GM19395 (cell line): ENCODE results near the gene PRKG1.
"Not testable (repeated sequence)": the region's sequence is repeated elsewhere in the genome, so short reads cannot be mapped to it uniquely, and the experiment has no call there.

Source experiments
- ATAC-seq: cut with Tn5 transposase; IDR thresholded peaks from one replicate; pipeline ENCODE4 v1.9.1; 2021; ENCODE audit warnings: mild to moderate bottlenecking, moderate library complexity; ENCODE audit not compliant: unreplicated experiment

PRKG1 gene

GRCh38 chr10:51718804-51719291, 644.6 kb downstream of the PRKG1 start:
- no peak for ATAC-seq

DNA sequence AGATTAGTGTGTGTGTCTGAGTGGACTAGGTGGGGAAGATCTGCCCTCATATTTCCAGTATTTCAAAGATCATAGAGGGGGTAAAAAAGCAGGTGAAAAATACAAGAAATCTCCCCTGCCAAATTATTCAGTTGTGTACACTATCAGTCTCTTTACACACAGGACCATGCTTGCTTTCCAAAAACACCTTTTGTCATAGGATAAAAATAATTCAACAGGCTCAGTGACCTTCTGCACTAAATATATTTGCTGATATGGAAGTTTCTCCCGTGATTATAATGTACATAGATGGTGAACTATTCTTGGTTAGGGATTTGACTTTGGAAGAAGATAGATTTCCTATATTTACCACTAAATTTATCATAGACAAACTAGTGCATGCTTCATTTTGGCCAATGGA, 649.8 kb downstream of the PRKG1 start:
- ATAC-seq, result no peak

DNA sequence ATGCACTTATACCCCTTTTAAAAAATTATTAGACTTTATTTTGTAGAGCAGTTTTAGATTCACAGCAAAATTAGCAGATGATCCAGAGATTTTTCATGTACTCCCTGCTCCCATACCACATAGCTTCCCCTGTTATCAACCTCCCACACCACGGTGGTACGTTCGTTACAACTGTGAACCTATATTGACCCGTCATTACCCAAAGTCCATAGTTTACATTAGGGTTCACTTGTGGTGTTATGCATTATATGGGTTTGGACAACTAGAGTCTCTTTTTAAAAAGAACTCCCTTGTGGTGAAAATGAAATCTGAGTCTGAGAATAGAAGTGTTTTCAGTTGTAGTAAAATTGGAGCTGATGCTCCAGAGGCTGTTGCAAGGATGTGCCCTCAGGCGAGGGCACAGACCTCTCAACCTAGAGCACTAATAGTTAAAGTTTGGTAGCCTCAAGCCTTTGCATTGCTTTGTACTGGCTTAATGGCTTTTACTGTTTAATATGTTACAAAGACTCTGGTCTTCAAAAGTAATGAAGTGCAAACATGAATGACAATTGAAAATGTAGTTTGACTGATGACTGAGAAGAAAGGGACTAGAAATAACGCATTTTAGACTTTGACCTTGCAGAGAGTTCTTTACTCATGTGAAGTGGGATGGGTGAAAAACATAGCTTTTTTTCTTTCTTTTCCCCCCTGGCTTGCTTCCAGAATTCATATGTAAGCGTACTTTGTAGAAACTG, 655.7 kb downstream of the PRKG1 start:
- no peak for ATAC-seq

DNA sequence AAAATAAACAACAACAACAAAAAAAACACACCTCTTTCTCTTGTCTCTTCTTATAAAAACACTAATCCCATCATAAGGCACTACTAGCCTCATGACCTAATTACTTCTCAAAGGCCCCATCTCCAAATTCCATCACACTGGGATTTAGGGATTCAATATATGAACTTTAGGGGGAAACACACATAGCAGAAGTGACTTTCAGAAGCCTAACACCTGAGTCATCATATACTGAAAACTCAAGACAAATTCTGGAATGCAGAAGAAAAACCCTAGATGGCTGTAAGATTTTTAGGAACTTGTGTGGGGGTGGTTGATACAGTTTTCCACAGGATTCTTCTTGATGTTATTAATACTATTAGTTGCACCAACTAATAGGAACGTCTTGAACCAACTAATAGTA, 658.8 kb downstream of the PRKG1 start:
- ATAC-seq, result no peak

DNA sequence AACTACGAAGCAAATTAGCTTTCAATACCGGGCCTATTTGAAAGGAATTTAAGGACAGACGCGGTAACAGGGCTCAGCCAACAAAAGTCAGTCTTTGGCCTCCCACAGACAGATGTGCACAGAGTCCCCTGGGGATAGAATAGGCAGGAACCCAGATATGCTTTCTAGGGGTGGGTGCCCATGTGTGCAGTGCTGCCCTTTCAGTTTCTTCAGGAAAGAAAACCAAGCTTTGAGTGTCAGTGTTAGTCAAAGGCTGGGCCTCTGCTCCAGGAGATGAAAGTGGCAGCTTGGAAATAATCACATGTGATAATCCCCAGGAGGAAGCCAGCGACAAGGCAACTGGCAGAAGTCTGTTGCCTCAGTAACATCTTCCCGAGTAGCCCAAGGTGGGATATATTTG, 668.9 kb downstream of the PRKG1 start:
- peak; percentile 86 for ATAC-seq

- ATAC-seq, result peak; percentile 57
Observed at GRCh38 chr10:51744235-51745000, 670.1 kb downstream of the PRKG1 start.

DNA sequence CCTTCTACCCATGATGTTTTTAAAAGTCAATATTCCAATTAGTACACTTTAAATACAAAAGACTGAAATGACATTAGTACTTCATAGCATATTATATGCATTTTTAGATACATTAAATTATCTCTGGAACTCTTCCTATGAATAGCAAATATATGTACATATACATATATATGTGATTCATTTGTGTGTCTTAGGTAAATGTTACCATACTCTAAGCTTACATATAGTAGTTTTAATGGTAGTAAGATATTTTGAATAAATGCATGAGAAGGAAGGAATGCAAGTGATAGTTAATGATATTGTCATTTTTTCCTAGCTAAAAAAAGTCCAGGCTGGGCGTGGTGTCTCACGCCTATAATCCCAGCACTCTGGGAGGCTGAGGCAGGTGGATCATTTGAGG, 671.1 kb downstream of the PRKG1 start:
- no peak for ATAC-seq

DNA sequence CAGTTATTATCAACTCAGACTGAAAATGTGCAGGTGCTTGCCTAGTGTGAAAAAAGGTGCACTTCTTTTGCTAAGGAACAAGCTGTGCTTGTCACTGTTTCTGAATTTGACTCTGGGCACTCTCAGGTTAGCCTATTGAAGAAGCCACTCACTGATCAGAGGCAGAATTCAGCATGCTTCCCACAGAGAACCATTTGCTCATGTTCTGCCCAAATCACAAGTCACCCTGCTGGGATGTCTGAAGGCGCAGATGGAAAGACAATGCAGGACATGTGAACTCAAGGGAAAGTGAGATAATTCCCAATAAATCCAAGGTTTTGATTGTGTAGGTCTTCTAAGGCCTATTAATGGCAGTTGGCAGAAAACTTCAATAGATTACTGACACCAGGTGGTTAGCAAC, 672.9 kb downstream of the PRKG1 start:
- ATAC-seq, result no peak

DNA sequence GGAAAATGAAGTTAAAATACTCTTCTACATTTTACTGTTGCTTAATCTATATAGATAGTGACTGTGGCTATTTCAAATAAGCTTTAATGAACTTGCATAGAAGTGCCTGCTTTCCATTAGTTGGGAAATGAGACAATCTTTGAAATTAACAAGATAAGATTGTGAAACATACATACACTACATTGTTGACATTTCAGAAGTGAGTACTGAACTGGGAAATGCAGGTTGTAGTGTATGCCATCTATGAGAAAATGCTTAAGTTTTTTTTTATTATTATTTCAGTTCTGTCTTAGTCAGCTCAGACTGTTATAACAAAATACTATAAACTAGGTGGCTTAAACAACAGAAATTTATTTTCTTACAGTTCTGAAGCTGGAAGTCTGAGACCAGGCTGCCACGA, 674.7 kb downstream of the PRKG1 start:
- ATAC-seq, result no peak

- ATAC-seq, result no peak
Observed at GRCh38 chr10:51758366-51758765, 684.1 kb downstream of the PRKG1 start.

DNA sequence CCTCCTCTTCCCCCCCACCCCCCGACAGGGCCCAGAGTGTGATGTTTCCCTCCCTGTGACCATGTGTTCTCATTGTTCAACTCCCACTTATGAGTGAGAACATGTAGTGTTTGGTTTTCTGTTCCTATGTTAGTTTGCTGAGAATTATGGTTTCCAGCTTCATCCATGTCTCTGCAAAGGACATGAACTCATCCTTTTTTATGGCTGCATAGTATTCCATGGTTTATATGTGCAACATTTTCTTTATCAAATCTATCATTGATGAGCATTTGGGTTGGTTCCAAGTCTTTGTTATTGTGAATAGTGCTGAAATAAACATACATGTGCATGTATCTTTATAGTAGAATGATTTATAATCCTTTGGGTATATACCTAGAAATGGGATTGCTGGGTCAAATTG, 684.6 kb downstream of the PRKG1 start:
- not testable (repeated sequence) for ATAC-seq

DNA sequence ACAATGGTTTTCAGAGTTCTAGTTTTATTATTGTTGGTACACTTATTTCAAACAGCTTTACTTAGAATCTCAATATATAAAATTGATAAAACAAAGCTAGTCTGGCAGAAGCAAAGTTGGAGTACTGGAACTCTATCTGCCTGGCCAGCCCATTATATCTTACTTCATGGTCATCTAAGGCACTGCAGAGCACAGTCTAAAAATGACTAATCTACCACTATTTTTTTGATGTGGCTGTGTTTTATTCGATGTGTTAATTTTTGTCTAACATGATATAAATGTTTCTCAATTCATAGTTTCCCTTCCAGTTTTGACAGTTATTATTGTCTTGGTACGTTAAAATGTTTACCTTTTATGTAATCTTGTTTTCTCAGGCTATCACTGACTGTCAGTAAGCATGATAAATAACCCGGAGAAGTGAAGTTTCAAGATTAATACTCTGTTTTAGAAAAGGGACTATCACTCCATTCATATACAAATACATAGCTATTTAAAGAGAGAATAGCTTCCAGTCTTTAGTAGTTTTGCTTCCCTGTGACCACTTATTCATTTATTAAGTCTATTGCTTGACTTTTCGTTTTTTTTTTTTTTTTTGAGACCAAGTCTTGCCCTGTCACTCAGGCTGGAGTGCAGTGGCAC, 685.7 kb downstream of the PRKG1 start:
- peak; percentile 59 for ATAC-seq

DNA sequence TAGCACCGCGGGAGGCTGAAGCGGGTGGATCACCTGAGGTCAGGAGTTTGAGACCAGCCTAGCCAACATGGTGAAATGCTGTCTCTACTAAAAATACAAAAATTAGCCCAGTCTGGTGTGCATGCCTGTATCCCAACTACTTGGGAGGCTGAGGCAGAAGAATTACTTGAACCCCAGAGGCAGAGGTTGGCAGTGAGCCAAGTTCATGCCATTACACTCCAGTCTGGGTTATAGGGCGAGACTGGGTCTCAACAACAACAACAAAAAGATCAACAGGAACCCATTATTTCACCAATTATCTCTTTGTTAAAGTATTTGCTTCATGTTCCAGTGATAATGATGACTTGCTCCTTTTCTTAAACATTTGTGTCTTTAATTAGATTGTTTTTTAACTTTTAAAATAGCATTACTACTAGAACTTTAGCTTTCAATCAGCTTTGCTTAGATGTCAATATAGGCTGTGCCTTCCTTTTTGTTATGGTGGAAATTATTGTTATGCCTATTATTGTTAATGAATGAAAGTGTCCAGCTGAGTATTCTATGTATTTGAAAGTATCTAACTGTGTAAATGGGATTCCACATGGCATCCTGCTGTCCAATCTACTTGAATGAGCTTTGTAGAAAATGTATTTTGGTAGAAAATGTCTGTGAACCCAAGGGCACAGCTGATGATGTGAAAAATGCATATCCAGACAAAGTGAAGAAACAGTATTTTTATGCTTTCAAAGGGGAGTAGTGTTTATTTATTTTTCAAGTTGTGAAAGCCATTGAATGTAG, 686.8 kb downstream of the PRKG1 start:
- no peak for ATAC-seq

GRCh38 chr10:51763746-51764145, 689.5 kb downstream of the PRKG1 start:
- ATAC-seq, result no peak

DNA sequence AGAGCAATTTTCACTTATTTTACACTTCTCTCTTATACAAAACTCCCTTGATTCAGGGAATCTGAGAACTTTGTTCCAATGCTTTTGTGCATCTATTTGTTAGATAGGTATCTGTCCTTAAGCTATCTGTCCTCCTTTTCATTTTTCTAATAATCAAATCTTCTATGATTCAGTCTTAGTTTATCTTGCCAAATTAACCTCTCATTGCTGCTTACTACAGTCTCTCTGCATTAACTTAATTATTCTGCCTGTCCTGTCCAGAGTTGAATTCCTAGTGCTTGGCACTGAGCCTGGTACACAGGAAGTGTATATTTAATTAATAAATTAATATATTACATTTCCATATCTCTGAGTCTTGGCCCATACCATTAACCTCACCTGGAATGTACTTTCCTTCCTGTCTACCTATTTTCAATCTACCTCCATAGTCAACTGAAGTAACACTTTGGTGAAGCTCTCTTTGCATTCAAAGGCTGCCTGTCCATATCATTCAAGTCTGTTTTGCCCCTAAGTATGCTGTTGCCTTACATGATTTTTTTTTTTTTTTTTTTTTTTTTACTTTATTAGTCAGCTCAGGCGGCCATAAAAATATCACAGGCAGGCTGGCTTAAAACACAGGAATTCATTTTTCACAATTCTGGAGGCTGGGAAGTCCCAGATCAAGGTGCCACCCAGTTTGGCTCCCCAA, 691.1 kb downstream of the PRKG1 start:
- no peak for ATAC-seq

DNA sequence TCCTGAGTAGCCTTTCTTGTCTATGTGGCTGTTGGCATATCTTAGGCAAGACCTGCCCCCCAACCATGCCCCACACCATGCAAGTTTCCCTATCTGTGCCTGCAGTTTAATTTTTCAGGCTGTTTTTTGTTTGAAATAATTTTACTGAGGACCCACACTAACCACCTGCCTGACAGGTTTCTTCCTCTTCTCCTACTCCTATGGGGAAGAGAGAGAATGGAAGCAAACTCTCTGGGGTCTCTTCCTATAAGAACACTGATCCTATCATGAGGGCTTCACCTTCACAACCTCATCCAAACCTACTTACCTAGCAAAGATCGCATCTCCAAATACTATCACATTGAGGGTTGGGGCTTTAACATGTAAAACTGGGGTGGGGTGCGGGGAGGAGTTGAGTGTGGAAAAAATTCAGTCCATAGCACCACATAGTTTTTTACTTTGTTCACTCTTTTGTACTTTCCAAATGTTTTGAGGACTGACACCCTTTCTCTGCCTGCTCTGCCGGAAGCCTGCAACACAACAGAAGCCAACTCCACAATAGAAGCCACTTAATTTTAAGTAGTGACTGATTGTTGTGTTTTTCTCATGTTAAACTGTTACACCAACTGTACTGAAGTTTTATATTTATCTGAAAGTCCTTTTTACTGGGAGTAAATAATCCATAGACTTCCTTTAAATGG, 692.3 kb downstream of the PRKG1 start:
- ATAC-seq, result no peak

DNA sequence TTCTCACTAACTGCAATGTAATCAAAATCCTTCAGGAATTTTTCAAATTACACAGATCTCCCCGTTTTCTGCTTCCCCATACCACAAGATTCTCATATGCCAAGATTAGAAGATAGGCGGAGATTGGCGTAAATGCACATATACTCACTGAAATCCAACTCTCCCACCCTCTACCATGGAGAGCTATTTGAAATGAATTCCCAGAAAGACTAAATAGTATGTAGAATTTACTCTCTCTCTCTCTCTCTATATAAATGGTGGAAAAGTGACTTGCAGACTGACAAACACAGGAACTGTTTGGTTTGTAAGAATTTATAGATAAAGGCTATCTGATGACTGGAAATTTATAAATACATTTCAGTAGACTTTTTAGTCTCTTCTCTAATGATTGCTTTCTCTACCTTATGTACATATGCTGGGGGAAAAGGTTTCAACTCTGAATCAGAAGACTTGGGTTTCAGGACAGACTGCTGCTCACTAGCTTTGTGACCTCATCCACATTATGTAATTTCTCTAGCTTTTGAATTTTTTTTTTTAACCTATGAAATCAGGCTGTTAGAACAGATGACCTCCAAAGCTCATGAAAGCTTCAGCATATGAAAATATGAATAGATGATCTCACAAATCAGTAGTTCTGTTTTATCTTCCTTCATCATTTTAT, 692.9 kb downstream of the PRKG1 start:
- ATAC-seq, result no peak

GRCh38 chr10:51768886-51769465, 694.7 kb downstream of the PRKG1 start:
- no peak for ATAC-seq

DNA sequence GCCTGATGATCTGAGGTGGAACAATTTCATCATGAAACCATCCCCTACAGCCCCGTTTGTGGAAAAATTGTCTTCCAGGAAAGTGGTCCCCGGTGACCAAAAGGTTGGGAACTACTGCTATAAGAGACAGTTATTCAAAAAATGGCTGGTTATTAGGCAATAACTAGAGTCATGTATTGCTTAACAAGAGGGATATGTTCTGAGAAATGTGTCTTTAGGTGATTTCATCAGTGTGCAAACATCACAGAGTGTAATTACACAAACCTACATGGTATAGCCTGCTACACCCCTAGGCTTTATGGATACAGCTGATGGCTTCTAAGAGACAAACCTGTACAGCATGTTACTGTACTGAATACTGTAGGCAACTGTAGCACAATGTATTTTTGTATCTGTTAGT, 696.4 kb downstream of the PRKG1 start:
- no peak for ATAC-seq
